H1 (cell line): ENCODE measurements around the gene SEC14L5. TPM values are rescaled to one million over a fixed set of nuclear protein-coding genes. Genes with fewer than 3 reads are reported as not detected.
A peak's percentile ranks its signal among the peaks of the same experiment; 100 is the strongest.

ENCODE experiments used
- CTCF ChIA-PET: fragments of 300-600 bp; sonication (Branson Sonifier 250); formaldehyde crosslinking; loops from one replicate; lab custom pipeline; 2021; ENCODE audit not compliant: partially characterized antibody; lab: Charles Lee
- POLR2A ChIA-PET: fragments of 300-600 bp; sonication (Branson Sonifier 250); formaldehyde crosslinking; loops from one replicate; lab custom pipeline; 2021; ENCODE audit warnings: inconsistent platforms; ENCODE audit not compliant: partially characterized antibody; lab: Charles Lee
- DNase-seq, 2 experiments: peaks; one replicate each; pipeline versions ENCODE4 v3.0.0 to v3.0.0-alpha.2; 2010 to 2022; ENCODE audit warnings: low spot score in 2 of 2, low read depth in 1 of 2, mixed read lengths in 1 of 2
- FAIRE-seq: peaks from 2 replicates; lab custom pipeline; 2011; peaks lifted over from hg19 to GRCh38; lab: Jason Lieb, UNC
- H2AFZ ChIP-seq: 2 replicates; pipeline ENCODE4 v1.8.1; 2012; ENCODE audit warnings: low read length, inconsistent platforms
- H2AK5ac ChIP-seq: 2 replicates; pipeline ENCODE4 v1.6.1; 2013; ENCODE audit warnings: low read depth, low read length
- H2BK120ac ChIP-seq: replicated peaks from 2 replicates; pipeline ENCODE3; 2013; ENCODE audit warnings: low read depth, low read length, inconsistent platforms
- H2BK12ac ChIP-seq: 2 replicates; pipeline ENCODE4 v1.6.1; 2013; ENCODE audit warnings: low read depth, low read length
- H2BK15ac ChIP-seq: 2 replicates; pipeline ENCODE4 v1.6.1; 2013; ENCODE audit warnings: low read length
- H2BK20ac ChIP-seq: 2 replicates; pipeline ENCODE4 v1.6.1; 2013; ENCODE audit warnings: low read length
- H2BK5ac ChIP-seq: 2 replicates; pipeline ENCODE4 v1.6.1; 2013; ENCODE audit warnings: low read depth, low read length
- H3K14ac ChIP-seq: 2 replicates; pipeline ENCODE4 v1.6.1; 2013; ENCODE audit warnings: inconsistent platforms; ENCODE audit not compliant: insufficient read length
- H3K18ac ChIP-seq: 2 replicates; pipeline ENCODE4 v1.6.1; 2013; ENCODE audit warnings: low read length; ENCODE audit errors: extremely low read depth
- H3K23ac ChIP-seq: 2 replicates; pipeline ENCODE4 v1.6.1; 2013; ENCODE audit warnings: inconsistent platforms; ENCODE audit not compliant: insufficient read length
- H3K23me2 ChIP-seq: 2 replicates; pipeline ENCODE4 v1.6.1; 2013; ENCODE audit warnings: low read depth, low read length
- H3K27ac ChIP-seq: 2 replicates; pipeline ENCODE4 v1.6.1; 2011; ENCODE audit warnings: low read depth, low read length, inconsistent platforms
- H3K27me3 ChIP-seq, 4 experiments: replicated peaks in 1 of 4; 1 replicate in 1 of 4; 2 replicates in 3 of 4; pipeline versions ENCODE4 v1.6.1 to v1.8.1; 2011 to 2013; ENCODE audit warnings: low read length in 3 of 4, mild to moderate bottlenecking in 3 of 4, inconsistent platforms in 2 of 4, mixed read lengths in 2 of 4, moderate library complexity in 1 of 4; ENCODE audit not compliant: control insufficient read depth in 3 of 4, insufficient read depth in 3 of 4; ENCODE audit errors: extremely low read depth in 1 of 4
- H3K36me3 ChIP-seq, 4 experiments: 2 replicates each; pipeline versions ENCODE4 v1.6.1 to v1.8.1; 2011 to 2013; ENCODE audit warnings: mild to moderate bottlenecking in 4 of 4, low read length in 3 of 4, moderate library complexity in 2 of 4, control low read depth in 1 of 4, inconsistent platforms in 1 of 4; ENCODE audit not compliant: insufficient read depth in 4 of 4, control insufficient read depth in 2 of 4
- H3K4ac ChIP-seq: replicated peaks from 2 replicates; pipeline ENCODE3; 2013; ENCODE audit warnings: low read length, low read depth, mixed read lengths, inconsistent platforms; ENCODE audit not compliant: insufficient read length
- H3K4me1 ChIP-seq, 4 experiments: replicated peaks in 1 of 4; 1 replicate in 1 of 4; 2 replicates in 3 of 4; pipeline versions ENCODE4 v1.6.1 to v1.8.1; 2011 to 2013; ENCODE audit warnings: low read length in 3 of 4, inconsistent platforms in 2 of 4, mixed read lengths in 1 of 4; ENCODE audit not compliant: insufficient read depth in 4 of 4, control insufficient read depth in 3 of 4
- H3K4me2 ChIP-seq, 2 experiments: 2 replicates each; pipeline versions ENCODE4 v1.6.1 to v1.8.1; 2011 to 2013; ENCODE audit warnings: low read depth in 2 of 2, low read length in 2 of 2, control low read depth in 1 of 2, inconsistent platforms in 1 of 2, mild to moderate bottlenecking in 1 of 2; ENCODE audit not compliant: insufficient read depth in 1 of 2
- H3K4me3 ChIP-seq, 4 experiments: fragments of 200-600, 300-600 bp in 1 of 4; sonication (generic), shearing (Covaris generic), sonication (Bioruptor Twin) in 1 of 4; 2 replicates each; pipeline versions ENCODE4 v1.5.1 to v1.8.1; 2011 to 2016; ENCODE audit warnings: low read length in 4 of 4, low read depth in 3 of 4, control low read depth in 2 of 4, inconsistent platforms in 2 of 4, mild to moderate bottlenecking in 2 of 4, mixed read lengths in 1 of 4, moderate library complexity in 1 of 4; ENCODE audit not compliant: insufficient read depth in 2 of 4; ENCODE audit errors: extremely low read depth in 1 of 4
- H3K56ac ChIP-seq: replicated peaks from 2 replicates; pipeline ENCODE3; 2013; ENCODE audit warnings: low read depth, mild to moderate bottlenecking, mixed read lengths, low read length, inconsistent platforms; ENCODE audit not compliant: insufficient read length
- H3K79me1 ChIP-seq: 2 replicates; pipeline ENCODE4 v1.6.1; 2013; ENCODE audit warnings: low read depth, low read length, control low read depth
- H3K79me2 ChIP-seq, 2 experiments: 2 replicates each; pipeline versions ENCODE4 v1.6.1 to v1.8.1; 2012 to 2013; ENCODE audit warnings: low read length in 2 of 2, mild to moderate bottlenecking in 2 of 2, inconsistent platforms in 1 of 2; ENCODE audit not compliant: insufficient read depth in 2 of 2, control insufficient read depth in 1 of 2
- H3K9ac ChIP-seq, 4 experiments: replicated peaks in 1 of 4; 1 replicate in 1 of 4; 2 replicates in 3 of 4; pipeline versions ENCODE4 v1.6.1 to v1.8.1; 2011 to 2013; ENCODE audit warnings: low read depth in 3 of 4, low read length in 3 of 4, control low read depth in 2 of 4, mild to moderate bottlenecking in 2 of 4, moderate library complexity in 2 of 4, inconsistent platforms in 1 of 4; ENCODE audit errors: extremely low read depth in 1 of 4
- H3K9me3 ChIP-seq, 2 experiments: 2 replicates each; pipeline versions ENCODE4 v1.6.1 to v1.8.1; 2012 to 2013; ENCODE audit warnings: mild to moderate bottlenecking in 2 of 2, moderate library complexity in 2 of 2, control low read depth in 1 of 2, inconsistent platforms in 1 of 2, low read depth in 1 of 2, low read length in 1 of 2, mixed read lengths in 1 of 2; ENCODE audit not compliant: insufficient read depth in 2 of 2
- H4K20me1 ChIP-seq, 2 experiments: replicated peaks in 1 of 2; 2 replicates each; pipeline versions ENCODE3 to v1.8.1; 2011 to 2013; ENCODE audit warnings: inconsistent platforms in 2 of 2, low read length in 2 of 2, mild to moderate bottlenecking in 1 of 2; ENCODE audit not compliant: insufficient read depth in 2 of 2, control insufficient read depth in 1 of 2
- H4K5ac ChIP-seq: 2 replicates; pipeline ENCODE4 v1.6.1; 2013; ENCODE audit warnings: low read length, low read depth, mixed read lengths, inconsistent platforms; ENCODE audit not compliant: insufficient read length
- H4K8ac ChIP-seq: 2 replicates; pipeline ENCODE4 v1.8.0; 2013; ENCODE audit warnings: mild to moderate bottlenecking, moderate library complexity, low read length, inconsistent platforms; ENCODE audit not compliant: insufficient read depth; ENCODE audit errors: extremely low read depth
- H4K91ac ChIP-seq: replicated peaks from 2 replicates; pipeline ENCODE3; 2013; ENCODE audit warnings: low read length, mixed read lengths, inconsistent platforms; ENCODE audit not compliant: insufficient read length
- CBX5 ChIP-seq: fragments of 300-800, 300-1000 bp; sonication (generic); IDR thresholded peaks from 2 replicates; pipeline ENCODE4 v1.7.1; 2016; ENCODE audit warnings: antibody characterized with exemption, low read length, low read depth
- FOSL1 ChIP-seq: IDR thresholded peaks from 2 replicates; pipeline ENCODE4 v1.6.1; 2011; ENCODE audit warnings: mild to moderate bottlenecking, low read depth, low read length, moderate library complexity; ENCODE audit not compliant: insufficient read depth
- GTF2F1 ChIP-seq: IDR thresholded peaks from 2 replicates; pipeline ENCODE4 v1.6.1; 2012; ENCODE audit warnings: low read depth, low read length, improper control_type of control experiment, borderline replicate concordance
- JUND ChIP-seq: IDR thresholded peaks from 2 replicates; pipeline ENCODE4 v1.6.1; 2011; ENCODE audit warnings: mild to moderate bottlenecking, improper control_type of control experiment, low read length
- RXRA ChIP-seq: IDR thresholded peaks from 2 replicates; pipeline ENCODE4 v1.6.1; 2011; ENCODE audit warnings: low read depth, mild to moderate bottlenecking, low read length, moderate library complexity; ENCODE audit not compliant: insufficient read depth
- WGBS, 2 experiments: shearing (Covaris generic) in 1 of 2; methylation state at CpG; one replicate each; pipeline versions ENCODE4 v1.1.6 to v1.1.7; 2013 to 2015; ENCODE audit warnings: low lambda C conversion rate in 2 of 2, mixed read lengths in 2 of 2, inconsistent platforms in 1 of 2, low coverage in 1 of 2, missing lambda C conversion rate in 1 of 2; ENCODE audit not compliant: insufficient replicate concordance in 2 of 2, insufficient coverage in 1 of 2, insufficient read length in 1 of 2; ENCODE audit errors: extremely low coverage in 1 of 2, missing lambda C conversion rate in 1 of 2; 5-methylcytosine and 5-hydroxymethylcytosine counted together
- polyA plus RNA-seq, 7 experiments: library from polyadenylated mRNA; depleted of rRNA in 3 of 7; stranded (reverse) in 5 of 7; unstranded in 2 of 7; fragments of >200 nt in 5 of 7; fragments of 200-250 nt in 2 of 7; gene quantifications; 1 replicate in 5 of 7; 2 replicates in 1 of 7; 4 replicates in 1 of 7; pipeline versions ENCODE4 v1.2.1 to v1.2.3, GENCODE V29; 2011 to 2013; ENCODE audit warnings: missing spikeins in 2 of 7, mixed read lengths in 2 of 7
- total RNA-seq: library from RNA; stranded (reverse); fragmentation: NEBNext Ultra II Directional; extraction: Animal tissue kit (Norgen Biotek cat#: 25700); gene quantifications from 2 replicates; pipeline ENCODE4 v1.2.1, GENCODE V29; 2021
- TF ChIP-seq, protein P1 (sequence below): IDR thresholded peaks from 2 replicates; pipeline ENCODE4 v1.6.1; 2011; ENCODE audit warnings: low read length, improper control_type of control experiment

Gene SEC14L5
- total and polyA plus RNA-seq, 2 of the 8 experiments (the other 6 are each of a cell fraction or from before 2014, with no cell fraction given) = 1.9 to 3.0 TPM

DNA sequence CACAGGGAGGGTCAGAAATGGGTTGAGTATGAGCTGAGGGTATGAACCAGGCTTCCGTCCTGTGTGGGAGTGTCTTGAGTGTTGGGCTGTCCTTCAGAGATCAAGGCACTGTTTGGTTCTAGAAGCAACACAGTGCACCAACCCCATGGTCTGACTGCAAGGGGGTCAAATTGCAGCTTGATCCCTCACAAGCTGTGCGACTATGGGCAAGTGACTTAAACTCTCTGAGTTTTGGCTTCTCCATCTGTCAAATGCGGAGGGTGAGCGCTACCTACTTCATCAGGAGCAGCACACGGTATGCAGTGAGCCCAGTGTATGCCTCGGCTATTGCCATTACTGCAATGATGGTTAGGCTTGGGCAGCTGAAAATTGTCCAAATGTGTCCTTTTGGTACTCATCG, 21.0 kb downstream of the SEC14L5 start:
- Histone ChIP-seq H3K79me2 (no peaks in the 10 kb centered on the region), H4K91ac (no peak overlapping the region)
- WGBS, 2 experiments = 83% methylated on average over 7 of the region's 7 CpGs; no CpG with 5 or more reads in 1 of the 2 experiments

More for the DNA sequence above, 21.0 kb downstream of the SEC14L5 start:
- Histone ChIP-seq H4K8ac (no peak overlapping the region), H2BK20ac (no peak overlapping the region), H3K9ac (no peak overlapping the region), H3K27ac (no peak overlapping the region), H3K4ac (no peak overlapping the region), H3K27me3 (no peaks in the 10 kb centered on the region), H2AFZ (no peak overlapping the region), H2BK15ac (0 out of 2 replicates have a peak overlapping the region, but pooled peaks have one; percentile 46), H4K5ac (no peak overlapping the region), H3K36me3 (no peaks in the 10 kb centered on the region), H3K4me2 (no peak overlapping the region), H2BK12ac (no peak overlapping the region), H3K9me3 (no peaks in the 10 kb centered on the region), H3K18ac (no peak overlapping the region), H2BK5ac (no peak overlapping the region), H3K4me3 (no peak overlapping the region), H3K56ac (no peak overlapping the region), H3K79me1 (no peaks in the 10 kb centered on the region), H4K20me1 (no peaks in the 10 kb centered on the region), H2BK120ac (no peak overlapping the region), H2AK5ac (no peak overlapping the region), H3K23me2 (no peaks in the 10 kb centered on the region), H3K23ac (no peak overlapping the region), H3K14ac (no peak overlapping the region), H3K4me1 (peaks cover 0 to 5% (median 4%) of the 10 kb centered on the region in 4 experiments; a peak in 5 of 7 replicates)
- no peak for DNase-seq
- POLR2A ChIA-PET = interaction anchor here (0.5 kb wide), 1 partner anchor 342 kb away, joined by 3 read pairs; no protein-coding TSS in a partner anchor
- TF ChIP-seq, protein P1, sequence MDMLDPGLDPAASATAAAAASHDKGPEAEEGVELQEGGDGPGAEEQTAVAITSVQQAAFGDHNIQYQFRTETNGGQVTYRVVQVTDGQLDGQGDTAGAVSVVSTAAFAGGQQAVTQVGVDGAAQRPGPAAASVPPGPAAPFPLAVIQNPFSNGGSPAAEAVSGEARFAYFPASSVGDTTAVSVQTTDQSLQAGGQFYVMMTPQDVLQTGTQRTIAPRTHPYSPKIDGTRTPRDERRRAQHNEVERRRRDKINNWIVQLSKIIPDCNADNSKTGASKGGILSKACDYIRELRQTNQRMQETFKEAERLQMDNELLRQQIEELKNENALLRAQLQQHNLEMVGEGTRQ = no peak
- TF ChIP-seq JUND = no peak
- no peak for TF ChIP-seq GTF2F1
- no peak for TF ChIP-seq FOSL1
- no peak for TF ChIP-seq CBX5
- TF ChIP-seq RXRA = no peak
- no peak for FAIRE-seq
- CTCF ChIA-PET = interaction anchor here (1.1 kb wide), 1 partner anchor 58 kb away, joined by 3 read pairs; no protein-coding TSS in a partner anchor
